Adipose tissue (tissue), 3 donors: ENCODE measurements around the gene FOLR3. TPM values are rescaled to one million over a fixed set of nuclear protein-coding genes. Genes with fewer than 3 reads are reported as not detected.
"Not testable (repeated sequence)": the region's sequence is repeated elsewhere in the genome, so short reads cannot be mapped to it uniquely, and the experiment has no call there.

Source experiments
- H3K27ac ChIP-seq: one replicate; pipeline ENCODE4 v1.5.1; 2013; ENCODE audit warnings: low read depth, low read length
- WGBS, 3 donors: extraction: QIAGEN DNeasy Blood & Tissue Kit; methylation state at CpG; one replicate each; pipeline ENCODE4 v1.1.7; 2013; 5-methylcytosine and 5-hydroxymethylcytosine counted together
- polyA plus RNA-seq, 3 donors: library from polyadenylated mRNA; stranded (reverse); fragments of 200-250 nt; gene quantifications; one replicate each; pipeline ENCODE4 v1.2.3, GENCODE V29; 2013
- donor health status: healthy with polysubstance abuse.
- donor health status: Bipolar disorder and iron deficiency.
- donor health status: healthy.

The FOLR3 gene
- polyA plus RNA-seq, 3 donors = 0.16 to 3.8 (median 3.2) TPM

GRCh38 chr11:72119198-72119597 lies 16.3 kb upstream of the FOLR3 start:
- H3K27ac ChIP-seq = no peak overlapping the region
- WGBS, 3 donors = 53 to 74% (median 59%) methylated on average over 6 of the region's 6 CpGs

- WGBS, 3 donors = 80 to 81% (median 80%) methylated on average over 2 of the region's 2 CpGs
- H3K27ac ChIP-seq = no peak overlapping the region
These were observed 14.6 kb upstream of the FOLR3 start for GRCh38 chr11:72120930-72121329.

GRCh38 chr11:72122607-72123006 lies 12.9 kb upstream of the FOLR3 start:
- WGBS, 3 donors = 83 to 94% (median 93%) methylated on average over 1 of the region's 1 CpG
- no peak overlapping the region for H3K27ac ChIP-seq

GRCh38 chr11:72123117-72123653 lies 12.3 kb upstream of the FOLR3 start:
- WGBS, 3 donors = 49 to 80% (median 68%) methylated on average over 3 of the region's 3 CpGs
- no peak overlapping the region for H3K27ac ChIP-seq

- 92 to 95% (median 93%) methylated on average over 6 of the region's 6 CpGs for WGBS, 3 donors
- H3K27ac ChIP-seq = no peak overlapping the region
These were observed 11.5 kb upstream of the FOLR3 start for GRCh38 chr11:72124046-72124445.

GRCh38 chr11:72125956-72126355 lies 9.6 kb upstream of the FOLR3 start:
- H3K27ac ChIP-seq = no peak overlapping the region
- 39 to 71% (median 64%) methylated on average over 1 of the region's 1 CpG for WGBS, 3 donors

GRCh38 chr11:72127923-72128322 lies 7.6 kb upstream of the FOLR3 start:
- 58 to 71% (median 61%) methylated on average over 2 of the region's 2 CpGs for WGBS, 3 donors
- H3K27ac ChIP-seq = no peak overlapping the region

GRCh38 chr11:72129381-72129780 lies 6.1 kb upstream of the FOLR3 start:
- 79 to 83% (median 79%) methylated on average over 3 of the region's 3 CpGs for WGBS, 3 donors
- H3K27ac ChIP-seq = no peak overlapping the region

GRCh38 chr11:72132646-72133045 lies 2.9 kb upstream of the FOLR3 start:
- 32 to 84% (median 48%) methylated on average over 2 of the region's 2 CpGs for WGBS, 3 donors
- H3K27ac ChIP-seq = peak overlapping the region; percentile 62

- 83 to 90% (median 84%) methylated on average over 14 of the region's 14 CpGs for WGBS, 3 donors
- H3K27ac ChIP-seq = peak overlapping the region; percentile 52
These were observed 562 bp downstream of the FOLR3 start for GRCh38 chr11:72135891-72136683.

- WGBS, 3 donors = 85 to 98% (median 86%) methylated on average over 4 of the region's 4 CpGs
- no peak overlapping the region for H3K27ac ChIP-seq
These were observed 1.2 kb downstream of the FOLR3 start for GRCh38 chr11:72136684-72137262.

GRCh38 chr11:72138821-72139390 lies 3.4 kb downstream of the FOLR3 start:
- WGBS, 3 donors = 65 to 86% (median 85%) methylated on average over 12 of the region's 12 CpGs
- no peak overlapping the region for H3K27ac ChIP-seq

GRCh38 chr11:72139500-72139899 lies 4.0 kb downstream of the FOLR3 start:
- H3K27ac ChIP-seq = no peak overlapping the region
- WGBS, 3 donors = 90 to 92% (median 92%) methylated on average over 11 of the region's 11 CpGs

- WGBS, 3 donors = 85 to 100% (median 95%) methylated on average over 2 of the region's 2 CpGs
- no peak overlapping the region for H3K27ac ChIP-seq
These were observed 5.1 kb downstream of the FOLR3 start for GRCh38 chr11:72140661-72141060.

GRCh38 chr11:72141066-72141465 lies 5.5 kb downstream of the FOLR3 start:
- 70 to 80% (median 75%) methylated on average over 3 of the region's 3 CpGs for whole genome bisulfite sequencing, 3 donors
- H3K27ac ChIP-seq = no peak overlapping the region

- not testable (repeated sequence) for H3K27ac ChIP-seq
- WGBS, 3 donors = 58 to 69% methylated on average over 1 of the region's 1 CpG; no CpG with 5 or more reads in 1 of the 3 donors
These were observed 6.6 kb downstream of the FOLR3 start for GRCh38 chr11:72142086-72142485.

GRCh38 chr11:72142543-72142942 lies 7.0 kb downstream of the FOLR3 start:
- not testable (repeated sequence) for H3K27ac ChIP-seq
- 44 to 89% (median 56%) methylated on average over 1 of the region's 1 CpG for WGBS, 3 donors

- WGBS, 3 donors = 83 to 87% (median 86%) methylated on average over 4 of the region's 4 CpGs
- H3K27ac ChIP-seq = no peak overlapping the region
These were observed 9.5 kb downstream of the FOLR3 start for GRCh38 chr11:72144807-72145565.

GRCh38 chr11:72146625-72147024 lies 11.1 kb downstream of the FOLR3 start:
- 32 to 37% (median 37%) methylated on average over 2 of the region's 2 CpGs for WGBS, 3 donors
- no peak overlapping the region for H3K27ac ChIP-seq
